HG03571 (cell line): ENCODE results near the gene SELENOS.
"Not testable (repeated sequence)": the region's sequence is repeated elsewhere in the genome, so short reads cannot be mapped to it uniquely, and the experiment has no call there.

Experiments used
- ATAC-seq: cut with Tn5 transposase; IDR thresholded peaks from one replicate; pipeline ENCODE4 v1.9.1; 2021; ENCODE audit not compliant: unreplicated experiment

Gene SELENOS

GRCh38 chr15:101310161-101310480 is 32.8 kb upstream of the SELENOS start:
- ATAC-seq = no peak

- ATAC-seq = no peak
These were observed 32.3 kb upstream of the SELENOS start for GRCh38 chr15:101309436-101310160.

- no peak for ATAC-seq
These were observed 31.5 kb upstream of the SELENOS start for GRCh38 chr15:101308604-101309435.

- no peak for ATAC-seq
These were observed 30.8 kb upstream of the SELENOS start for GRCh38 chr15:101307897-101308603.

GRCh38 chr15:101307048-101307896 is 30.0 kb upstream of the SELENOS start:
- no peak for ATAC-seq

- no peak for ATAC-seq
These were observed 29.2 kb upstream of the SELENOS start for GRCh38 chr15:101306341-101307047.

GRCh38 chr15:101305820-101306255 is 28.6 kb upstream of the SELENOS start:
- ATAC-seq = no peak

- ATAC-seq = no peak
These were observed 26.1 kb upstream of the SELENOS start for GRCh38 chr15:101303408-101303807.

- no peak for ATAC-seq
These were observed 19.4 kb upstream of the SELENOS start for GRCh38 chr15:101296418-101297405.

- ATAC-seq = no peak
These were observed 18.4 kb upstream of the SELENOS start for GRCh38 chr15:101295607-101296161.

- ATAC-seq = peak; percentile 70
These were observed 17.7 kb upstream of the SELENOS start, which contains the start of gene SNRPA1 for GRCh38 chr15:101294731-101295606. Gene SNRPA1, minus strand, starts transcription at chr15:101295248. Its CDS starts 70 bp downstream, at chr15:101295178.

GRCh38 chr15:101293122-101293521 is 15.8 kb upstream of the SELENOS start:
- no peak for ATAC-seq

- ATAC-seq = no peak
These were observed 11.7 kb upstream of the SELENOS start for GRCh38 chr15:101288905-101289513.

GRCh38 chr15:101287342-101287741 is 10.1 kb upstream of the SELENOS start:
- ATAC-seq = not testable (repeated sequence)

- no peak for ATAC-seq
These were observed 9.3 kb upstream of the SELENOS start for GRCh38 chr15:101286471-101287114.

GRCh38 chr15:101283931-101284330 is 6.6 kb upstream of the SELENOS start:
- no peak for ATAC-seq

- ATAC-seq = no peak
These were observed 2.7 kb upstream of the SELENOS start for GRCh38 chr15:101280007-101280406.
